ENCODE data around the gene SLC24A3.

SLC24A3 gene

GRCh38 chr20:19341348-19342053, 129.1 kb downstream of the SLC24A3 start:
- DNase-seq (ENCODE audit: extremely low read depth, low read depth), result no peak
- H3K4me3 ChIP-seq (replicated peaks; ENCODE audit: low read depth, low read length), result no peak overlapping the region
- TF ChIP-seq CTCF (IDR thresholded peaks at IDR 0.05; ENCODE audit: low read depth, low read length, missing control alignments), result no peak

GRCh38 chr20:19344341-19344740, 131.9 kb downstream of the SLC24A3 start:
- TF ChIP-seq CTCF (IDR thresholded peaks at IDR 0.05; ENCODE audit: low read depth, low read length, missing control alignments), result no peak
- DNase-seq (ENCODE audit: extremely low read depth, low read depth), result no peak
- H3K4me3 ChIP-seq (replicated peaks; ENCODE audit: low read depth, low read length), result no peak overlapping the region

GRCh38 chr20:19347943-19348456, 135.6 kb downstream of the SLC24A3 start:
- H3K4me3 ChIP-seq (replicated peaks; ENCODE audit: low read depth, low read length), result no peak overlapping the region
- TF ChIP-seq CTCF (IDR thresholded peaks at IDR 0.05; ENCODE audit: low read depth, low read length, missing control alignments), result no peak
- DNase-seq (ENCODE audit: extremely low read depth, low read depth), result no peak

- no peak overlapping the region for H3K4me3 ChIP-seq (replicated peaks; ENCODE audit: low read depth, low read length)
- TF ChIP-seq CTCF (IDR thresholded peaks at IDR 0.05; ENCODE audit: low read depth, low read length, missing control alignments), result no peak
- DNase-seq (ENCODE audit: extremely low read depth, low read depth), result no peak
Measured at GRCh38 chr20:19348582-19348981, 136.1 kb downstream of the SLC24A3 start.

- no peak overlapping the region for H3K4me3 ChIP-seq (replicated peaks; ENCODE audit: low read depth, low read length)
- TF ChIP-seq CTCF (IDR thresholded peaks at IDR 0.05; ENCODE audit: low read depth, low read length, missing control alignments), result no peak
- DNase-seq (ENCODE audit: extremely low read depth, low read depth), result no peak
Measured at GRCh38 chr20:19349879-19350278, 137.4 kb downstream of the SLC24A3 start.

- no peak overlapping the region for H3K4me3 ChIP-seq (replicated peaks; ENCODE audit: low read depth, low read length)
- no peak for TF ChIP-seq CTCF (IDR thresholded peaks at IDR 0.05; ENCODE audit: low read depth, low read length, missing control alignments)
Measured at GRCh38 chr20:19351542-19351941, 139.1 kb downstream of the SLC24A3 start.

More at GRCh38 chr20:19351542-19351941, 139.1 kb downstream of the SLC24A3 start:
- DNase-seq (ENCODE audit: extremely low read depth, low read depth), result no peak
